GM19193 (cell line): ENCODE measurements around the gene HDGF.

ENCODE experiments used
- POLR2A ChIP-seq: IDR thresholded peaks from 4 replicates; pipeline ENCODE4 v1.6.1; 2011; ENCODE audit not compliant: insufficient read depth, insufficient read length; ENCODE audit errors: extremely low read depth

HDGF gene

DNA sequence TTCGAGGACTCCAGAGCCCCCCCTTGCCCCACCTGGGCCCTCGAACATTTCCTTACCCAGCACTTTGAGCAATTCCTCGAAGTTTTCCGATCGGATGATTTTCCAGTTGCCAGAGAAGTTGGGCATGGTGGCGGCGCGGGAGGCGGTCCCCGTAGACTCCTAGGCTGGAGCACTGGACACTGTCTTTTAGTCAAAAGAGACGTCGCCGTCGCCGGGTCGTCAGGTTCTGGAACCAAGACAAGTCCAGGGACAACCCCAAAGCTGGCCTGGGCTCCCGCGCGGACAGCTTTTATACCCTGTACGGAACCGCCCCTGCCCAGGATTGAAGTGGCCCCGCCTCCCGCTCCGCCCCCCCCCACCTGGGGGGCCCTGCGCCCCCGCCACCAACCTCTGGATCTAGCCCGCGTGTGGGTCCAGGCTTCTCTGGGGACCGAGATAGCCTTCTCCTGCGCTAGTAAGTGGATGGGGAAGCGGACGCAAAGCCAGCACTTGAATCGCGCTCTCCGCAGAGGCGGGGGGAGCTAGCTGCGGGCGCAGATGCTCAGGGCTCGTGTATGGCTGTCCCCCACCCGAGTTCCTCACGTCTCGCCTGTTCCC, 46.1 kb downstream of the HDGF start, which contains the start of gene CRABP2:
TSS of gene CRABP2 (minus strand) at position 263 of the 597 bp plus-strand sequence. CDS start at position 126, 137 bp downstream.
- no peak for TF ChIP-seq POLR2A

DNA sequence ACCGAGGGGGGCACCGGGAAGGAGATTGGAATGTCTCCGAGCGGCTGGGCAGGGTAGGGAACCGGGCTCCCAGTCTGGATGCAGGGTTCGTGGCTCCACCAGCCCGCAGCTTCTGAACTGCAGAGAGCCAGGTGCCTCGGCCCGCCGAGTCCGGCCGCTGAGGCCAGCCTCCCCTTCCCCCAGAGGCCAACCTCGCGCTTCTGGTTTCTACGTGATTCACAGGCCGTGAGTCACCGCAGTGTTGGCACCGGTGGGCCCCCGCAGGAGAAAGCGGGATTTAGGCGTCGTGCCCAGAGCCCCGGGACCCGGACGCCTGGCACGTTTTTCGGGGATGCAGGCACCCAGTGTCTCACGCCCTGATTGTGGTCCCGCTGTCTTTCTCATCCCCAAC, 46.5 kb downstream of the HDGF start:
- TF ChIP-seq POLR2A = no peak

DNA sequence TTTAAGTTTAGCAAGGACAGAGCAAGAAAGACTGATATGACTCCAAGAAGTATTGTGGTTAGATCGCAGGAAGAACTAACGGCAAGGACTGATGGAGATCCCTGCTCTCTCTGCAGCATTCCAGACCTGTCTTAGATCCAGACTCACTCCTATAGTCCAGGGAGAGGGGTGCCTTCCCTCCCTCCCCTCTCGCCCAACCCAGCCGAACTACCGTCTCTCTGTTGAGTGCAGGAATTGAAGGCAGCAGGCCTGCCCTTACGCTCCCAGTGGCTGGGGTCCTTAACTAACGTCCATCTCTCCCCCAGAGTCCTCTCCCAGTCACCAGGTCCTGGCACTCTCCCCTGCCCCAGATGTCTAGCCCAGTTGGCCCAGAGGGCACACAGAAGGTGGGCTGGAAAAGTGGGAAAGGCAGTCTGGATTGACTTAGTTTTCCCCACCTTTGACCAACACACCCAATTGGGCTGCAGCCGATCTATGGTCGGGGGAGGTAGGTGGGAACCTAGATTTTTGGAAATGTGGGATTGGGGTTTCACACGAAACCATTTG, 47.2 kb downstream of the HDGF start:
- TF ChIP-seq POLR2A = no peak

DNA sequence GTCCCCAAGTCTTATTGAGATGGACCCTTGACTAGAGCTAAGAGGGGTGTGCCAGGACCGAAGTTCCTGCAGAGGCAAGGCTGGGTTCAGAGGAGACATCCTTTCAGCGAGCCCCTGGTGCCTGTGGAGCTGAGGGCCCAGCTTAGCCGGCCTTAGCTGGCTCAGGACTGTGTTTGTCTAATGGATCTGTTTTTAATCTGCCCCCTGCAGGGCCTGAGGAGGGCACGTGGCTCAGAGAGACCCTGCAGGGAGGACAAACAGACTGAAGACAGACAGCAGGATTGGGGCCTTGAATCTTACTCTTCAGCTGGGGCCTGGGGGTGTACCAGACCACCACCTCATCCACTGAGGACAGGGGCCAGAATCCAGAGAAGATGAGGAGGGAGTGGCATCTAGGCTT, 47.7 kb downstream of the HDGF start:
- TF ChIP-seq POLR2A = no peak

DNA sequence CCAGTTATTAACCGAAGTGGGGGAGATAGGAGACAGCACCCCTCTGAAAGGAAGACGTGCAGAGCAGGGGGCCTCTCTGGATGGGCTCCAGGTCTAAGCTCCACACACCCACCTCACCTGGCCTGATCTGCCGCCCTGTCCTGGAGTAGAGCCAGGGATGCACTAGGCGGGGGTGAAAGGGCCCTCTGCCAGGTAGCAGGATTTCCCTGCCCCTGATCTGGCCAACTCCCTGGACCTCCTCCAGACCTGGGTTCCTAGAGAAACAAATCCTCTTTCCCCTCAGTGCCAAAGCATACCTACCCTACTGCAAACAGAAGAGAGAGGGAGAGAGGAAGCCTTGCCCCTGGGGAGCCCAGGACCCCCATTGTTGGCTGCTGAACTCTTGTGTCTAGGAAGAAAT, 48.1 kb downstream of the HDGF start:
- TF ChIP-seq POLR2A = no peak

DNA sequence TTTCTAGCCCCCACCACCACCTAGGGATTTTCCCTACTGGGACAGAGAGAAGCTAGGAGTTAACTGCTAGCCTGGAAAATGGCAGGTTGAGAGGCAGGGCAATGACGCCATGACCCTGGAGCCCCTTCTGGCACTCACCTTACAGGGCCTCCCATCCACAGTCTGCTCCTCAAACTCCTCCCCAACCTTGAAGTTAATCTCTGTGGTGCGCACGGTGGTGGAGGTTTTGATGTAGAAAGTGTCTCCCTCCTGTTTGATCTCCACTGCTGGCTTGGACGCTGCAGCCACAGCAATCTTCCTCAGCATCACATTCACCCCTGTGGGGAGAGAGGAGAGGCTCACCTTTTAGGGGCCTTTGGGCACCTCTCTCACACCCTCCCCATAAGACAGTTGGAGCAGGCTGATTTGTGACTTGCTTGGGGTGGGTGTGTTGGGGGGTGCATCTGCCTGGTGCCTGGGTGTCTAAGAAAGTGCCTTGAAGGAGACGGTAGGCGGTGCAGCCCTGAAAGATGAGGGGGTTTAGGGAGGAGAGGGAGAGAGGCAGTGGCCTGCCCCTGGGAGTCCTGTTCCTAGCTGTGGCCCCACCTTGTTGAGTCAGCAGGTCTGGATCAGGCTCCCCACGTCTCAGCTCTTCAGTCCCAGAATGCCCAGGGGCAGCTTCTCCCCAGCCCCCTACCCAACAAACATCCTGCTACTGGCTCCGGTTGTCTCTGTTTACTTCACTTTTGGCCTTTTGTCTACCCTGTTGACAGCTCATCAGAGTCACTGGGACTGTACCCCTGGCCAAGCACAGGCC, 50.5 kb downstream of the HDGF start:
- TF ChIP-seq POLR2A = no peak

DNA sequence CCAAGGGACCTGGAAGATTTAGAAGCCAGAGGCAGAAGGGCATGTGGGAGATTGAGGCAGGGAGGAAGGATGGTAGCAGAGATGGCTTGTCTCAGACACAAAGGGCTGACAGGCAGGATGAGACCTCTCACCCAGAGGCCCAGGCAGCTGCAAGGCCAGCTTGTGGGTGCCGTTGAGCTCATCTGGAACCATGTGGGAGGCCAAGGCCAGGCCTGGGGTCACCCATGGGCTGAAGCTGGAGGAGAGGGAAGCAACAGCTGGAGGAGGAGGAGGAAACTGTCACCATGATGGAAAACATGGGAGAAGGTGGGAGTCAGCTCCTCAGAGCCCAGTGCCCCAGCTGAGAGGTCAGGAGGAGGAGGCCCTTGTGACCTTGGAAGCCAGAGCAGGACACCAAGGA, 52.5 kb downstream of the HDGF start:
- no peak for TF ChIP-seq POLR2A

DNA sequence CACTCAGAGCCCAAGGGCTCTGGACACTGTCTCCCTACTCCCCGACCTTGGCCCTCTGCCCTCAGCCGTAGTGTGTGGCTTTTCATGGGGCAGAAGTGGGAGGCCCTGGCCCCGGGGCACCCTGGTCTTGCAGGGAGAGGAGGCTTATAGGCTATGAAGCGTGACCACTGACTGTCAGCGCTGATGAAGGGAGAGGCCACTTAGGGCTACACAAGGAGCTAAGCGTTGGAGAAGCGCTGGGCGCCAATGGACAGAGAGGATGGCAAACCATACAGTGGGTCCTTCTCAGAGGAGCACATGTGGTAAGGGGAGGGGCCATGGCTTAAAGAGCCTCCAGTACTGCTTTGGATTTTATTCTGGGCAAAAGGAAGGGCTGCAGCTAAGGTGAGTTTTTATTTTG, 54.0 kb downstream of the HDGF start:
- TF ChIP-seq POLR2A = no peak

DNA sequence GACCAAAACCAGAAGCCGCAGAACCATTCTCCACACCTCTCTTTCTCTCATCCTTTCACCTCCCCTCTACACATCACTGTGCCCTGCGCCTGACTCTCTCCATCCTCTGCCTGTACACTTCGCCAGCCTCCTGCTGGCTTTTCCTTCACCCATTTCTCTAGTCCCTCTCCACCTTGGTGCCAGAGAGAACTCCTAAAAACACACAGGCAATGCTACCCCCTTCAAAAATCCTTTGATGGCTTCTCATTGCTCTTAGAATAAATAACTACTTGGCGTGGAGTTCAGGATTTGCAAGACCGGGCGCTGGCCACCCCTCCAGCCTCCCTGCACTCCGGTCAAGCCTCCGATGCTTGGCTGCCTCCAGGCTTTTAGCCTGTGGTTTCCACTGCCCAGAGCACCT, 54.7 kb downstream of the HDGF start:
- no peak for TF ChIP-seq POLR2A

DNA sequence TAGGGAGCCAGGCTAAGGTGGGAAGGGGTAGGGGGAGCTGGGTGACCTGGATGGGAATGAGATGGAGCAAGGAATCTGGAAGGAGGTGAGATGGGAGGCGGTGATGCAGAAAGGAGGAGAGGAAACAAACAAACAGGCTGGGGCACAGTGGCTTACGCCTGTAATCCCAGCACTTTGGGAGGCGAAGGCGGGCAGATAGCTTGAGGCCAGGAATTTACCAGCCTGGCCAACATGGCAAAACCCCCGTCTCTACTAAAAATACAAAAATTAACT, 56.8 kb downstream of the HDGF start:
- no peak for TF ChIP-seq POLR2A

DNA sequence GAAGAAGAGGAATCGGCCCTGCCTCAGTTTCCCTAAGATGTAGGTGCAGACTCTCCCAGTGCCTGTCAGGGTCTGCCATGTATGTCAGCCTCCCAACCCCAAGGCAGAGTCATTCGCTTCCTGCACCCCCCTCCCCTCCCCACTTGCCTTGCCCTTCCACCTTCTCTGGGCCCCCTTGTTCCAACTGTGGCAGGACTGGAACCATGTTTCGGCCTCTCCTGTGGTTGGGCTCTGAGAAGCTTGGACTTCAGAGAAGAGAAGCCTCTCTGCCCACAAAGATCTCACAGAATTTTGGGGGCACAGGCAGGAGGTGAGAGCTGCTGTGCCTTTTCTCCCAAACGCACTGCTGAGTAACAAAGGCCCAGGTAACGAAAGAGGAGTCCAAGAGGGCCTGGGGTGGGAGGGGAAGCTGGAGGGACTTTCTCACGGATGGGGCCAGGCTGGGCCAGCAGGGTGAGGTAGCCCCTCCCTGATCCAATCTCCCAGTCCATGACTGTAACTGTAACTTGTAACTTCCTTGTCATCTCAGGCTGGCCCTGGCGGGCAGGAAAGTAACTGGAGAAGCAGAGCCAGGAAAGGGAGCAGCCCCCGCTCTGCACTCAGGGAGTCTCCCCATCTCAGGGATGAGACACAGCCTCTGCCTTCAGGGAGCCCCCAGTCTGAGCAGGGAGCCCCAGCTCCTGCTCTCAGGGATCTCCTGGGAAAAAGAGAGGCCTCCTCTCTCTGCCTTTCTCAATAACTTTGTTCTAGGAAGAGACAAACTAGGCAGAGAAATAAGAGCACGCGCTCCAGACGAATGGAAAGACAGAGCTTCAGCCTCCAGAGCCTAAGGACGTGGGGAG, 57.4 kb downstream of the HDGF start:
- TF ChIP-seq POLR2A = no peak

DNA sequence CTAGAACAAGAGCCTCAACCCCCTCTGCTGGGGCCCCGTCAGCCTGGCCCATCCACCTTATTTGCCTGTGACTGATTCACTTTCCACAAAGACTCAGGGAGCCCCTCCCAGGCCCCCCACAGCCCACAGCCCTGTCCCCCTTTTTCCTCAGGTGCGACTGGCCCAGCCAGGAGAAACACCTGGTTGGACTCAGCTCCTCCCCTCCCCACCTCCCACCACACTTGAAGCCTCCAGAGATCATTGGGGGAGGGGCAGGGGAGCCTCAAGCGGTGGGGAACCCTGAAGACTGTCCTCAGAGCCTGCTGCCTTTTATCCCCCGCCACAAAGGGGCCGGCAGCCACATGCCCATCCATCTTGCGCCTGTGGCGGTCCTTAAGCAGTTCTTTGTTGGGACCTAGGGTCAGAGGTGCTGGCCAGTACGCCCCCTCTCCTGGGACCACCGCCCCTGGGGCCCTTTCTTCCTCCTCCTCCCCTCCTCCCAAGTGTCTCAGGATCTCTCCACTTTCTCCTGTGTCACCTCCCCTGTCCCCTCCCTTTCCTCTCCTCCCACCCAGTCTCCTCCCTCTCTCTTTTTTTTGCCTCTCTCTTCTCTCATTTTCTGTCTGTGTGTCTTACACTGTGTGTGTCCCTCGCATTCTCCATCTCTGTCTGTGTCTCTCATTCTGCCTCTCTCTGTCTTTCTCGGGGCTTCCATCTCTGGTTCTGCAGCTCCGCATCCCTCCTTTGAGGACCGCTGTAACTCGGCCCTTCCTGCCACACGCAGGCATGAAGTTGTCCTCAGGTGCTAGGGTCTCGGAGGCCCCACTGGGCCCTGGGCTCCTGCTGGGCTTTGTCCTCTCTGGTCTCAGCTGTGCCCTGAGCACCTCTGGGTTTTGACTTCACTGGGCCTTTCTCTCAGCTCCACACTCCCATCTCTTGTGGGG, 58.3 kb downstream of the HDGF start:
- no peak for TF ChIP-seq POLR2A

DNA sequence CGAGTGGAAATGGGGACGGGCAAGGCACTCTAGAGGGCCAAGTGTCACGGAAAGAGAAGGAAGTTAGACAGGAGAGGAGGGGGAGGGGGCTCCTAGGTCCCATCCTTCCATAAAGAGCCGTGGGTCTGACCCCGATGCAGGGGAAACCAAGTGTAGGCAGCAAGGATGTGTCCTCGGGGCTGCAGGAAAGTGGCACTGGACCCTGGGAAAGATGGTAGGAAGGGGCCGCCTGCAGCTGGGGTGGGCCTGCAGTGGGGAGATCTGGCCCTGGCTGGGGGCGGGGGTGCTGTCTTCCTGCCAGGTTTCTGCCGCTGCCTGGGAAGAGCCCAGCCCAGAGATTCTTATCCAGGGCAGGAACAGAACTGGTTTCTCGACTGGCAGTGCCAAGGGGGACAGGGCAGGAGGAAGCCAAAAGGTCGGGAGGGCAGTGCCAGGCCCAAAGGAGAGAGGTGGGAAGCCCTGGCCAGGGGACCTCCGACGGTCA, 59.0 kb downstream of the HDGF start:
- no peak for TF ChIP-seq POLR2A
